Measurements from ENCODE around the gene TMEM30A.

Gene TMEM30A

GRCh38 chr6:75211920-75212590 lies 72.5 kb downstream of the TMEM30A start:
- DNase-seq, result no peak

- DNase-seq, result peak; percentile 66
Observed at GRCh38 chr6:75210885-75211739, 73.5 kb downstream of the TMEM30A start.

GRCh38 chr6:75209184-75209723 lies 75.3 kb downstream of the TMEM30A start:
- no peak for DNase-seq

- peak; percentile 80 for DNase-seq
Observed at GRCh38 chr6:75208298-75209183, 76.1 kb downstream of the TMEM30A start.

- no peak for DNase-seq
Observed at GRCh38 chr6:75206576-75207342, 77.8 kb downstream of the TMEM30A start.

GRCh38 chr6:75205776-75206575 lies 78.6 kb downstream of the TMEM30A start, which contains the start of gene COL12A1:
Gene COL12A1, minus strand, starts transcription at chr6:75206053. Its CDS starts 3,261 bp downstream, at chr6:75202792.
- no peak for DNase-seq

GRCh38 chr6:75204959-75205775 lies 79.4 kb downstream of the TMEM30A start:
- no peak for DNase-seq

- no peak for DNase-seq
Observed at GRCh38 chr6:75204217-75204958, 80.2 kb downstream of the TMEM30A start.

- DNase-seq, result no peak
Observed at GRCh38 chr6:75203721-75204120, 80.9 kb downstream of the TMEM30A start.
